IMR-90 (cell line): ENCODE measurements around the gene LBP.

Experiments
- MAZ ChIP-seq: IDR thresholded peaks from 2 replicates; pipeline ENCODE4 v1.6.1; 2012; ENCODE audit warnings: low read depth, mild to moderate bottlenecking, low read length, improper control_type of control experiment, moderate library complexity, borderline replicate concordance
- MXI1 ChIP-seq: IDR thresholded peaks from 2 replicates; pipeline ENCODE4 v1.6.1; 2012; ENCODE audit warnings: low read depth, mild to moderate bottlenecking, low read length, moderate library complexity, borderline replicate concordance
- NFE2L2 ChIP-seq: fragments of 150-350 bp; IDR thresholded peaks from 2 replicates; pipeline ENCODE4 v1.6.1; 2016; ENCODE audit warnings: low read depth, mild to moderate bottlenecking, low read length
- POLR2A ChIP-seq: IDR thresholded peaks from 2 replicates; pipeline ENCODE4 v1.6.1; 2012; ENCODE audit warnings: mild to moderate bottlenecking, low read depth, low read length
- RAD21 ChIP-seq: IDR thresholded peaks from 2 replicates; pipeline ENCODE4 v1.6.1; 2012; ENCODE audit warnings: low read length, improper control_type of control experiment
- RCOR1 ChIP-seq: IDR thresholded peaks from 2 replicates; pipeline ENCODE4 v1.6.1; 2012; ENCODE audit warnings: mild to moderate bottlenecking, low read length, improper control_type of control experiment; ENCODE audit not compliant: insufficient replicate concordance
- RFX5 ChIP-seq: IDR thresholded peaks from 2 replicates; pipeline ENCODE4 v1.8.0; 2012; ENCODE audit warnings: low read depth, mild to moderate bottlenecking, low read length, moderate library complexity
- TF ChIP-seq, protein P1 (sequence below): conservative IDR thresholded peaks from 2 replicates; pipeline ENCODE4 v1.5.1; 2012; ENCODE audit warnings: mild to moderate bottlenecking, low read depth, low read length, improper control_type of control experiment
- TF ChIP-seq, protein P2 (sequence below): fragments of 150-350 bp; IDR thresholded peaks from 2 replicates; pipeline ENCODE4 v1.6.1; 2017; ENCODE audit warnings: mild to moderate bottlenecking, antibody characterized with exemption, low read length, low read depth

DNA sequence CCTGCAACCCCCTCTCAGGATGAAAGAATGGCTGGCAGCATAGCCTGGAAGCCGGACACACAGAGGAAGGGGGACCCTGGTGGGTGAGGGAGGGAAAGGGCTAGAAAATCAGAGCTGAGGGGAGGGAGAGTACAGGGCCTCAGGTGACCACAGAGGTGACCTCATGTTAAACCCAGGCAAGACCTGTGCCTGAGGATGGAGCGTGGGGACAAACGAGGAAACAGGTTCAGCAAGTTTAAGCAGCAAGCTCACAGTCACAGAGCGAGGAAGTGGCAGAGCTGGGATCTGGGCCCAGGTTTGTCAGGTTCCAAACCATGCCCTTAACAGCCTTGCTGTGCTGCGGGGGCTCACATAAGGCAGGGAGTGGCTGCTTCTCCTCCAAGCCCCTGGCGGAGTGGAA is 46.3 kb upstream of the LBP start:
- TF ChIP-seq, protein P1, sequence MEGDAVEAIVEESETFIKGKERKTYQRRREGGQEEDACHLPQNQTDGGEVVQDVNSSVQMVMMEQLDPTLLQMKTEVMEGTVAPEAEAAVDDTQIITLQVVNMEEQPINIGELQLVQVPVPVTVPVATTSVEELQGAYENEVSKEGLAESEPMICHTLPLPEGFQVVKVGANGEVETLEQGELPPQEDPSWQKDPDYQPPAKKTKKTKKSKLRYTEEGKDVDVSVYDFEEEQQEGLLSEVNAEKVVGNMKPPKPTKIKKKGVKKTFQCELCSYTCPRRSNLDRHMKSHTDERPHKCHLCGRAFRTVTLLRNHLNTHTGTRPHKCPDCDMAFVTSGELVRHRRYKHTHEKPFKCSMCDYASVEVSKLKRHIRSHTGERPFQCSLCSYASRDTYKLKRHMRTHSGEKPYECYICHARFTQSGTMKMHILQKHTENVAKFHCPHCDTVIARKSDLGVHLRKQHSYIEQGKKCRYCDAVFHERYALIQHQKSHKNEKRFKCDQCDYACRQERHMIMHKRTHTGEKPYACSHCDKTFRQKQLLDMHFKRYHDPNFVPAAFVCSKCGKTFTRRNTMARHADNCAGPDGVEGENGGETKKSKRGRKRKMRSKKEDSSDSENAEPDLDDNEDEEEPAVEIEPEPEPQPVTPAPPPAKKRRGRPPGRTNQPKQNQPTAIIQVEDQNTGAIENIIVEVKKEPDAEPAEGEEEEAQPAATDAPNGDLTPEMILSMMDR: no peak
- TF ChIP-seq MXI1: no peak
- TF ChIP-seq, protein P2, sequence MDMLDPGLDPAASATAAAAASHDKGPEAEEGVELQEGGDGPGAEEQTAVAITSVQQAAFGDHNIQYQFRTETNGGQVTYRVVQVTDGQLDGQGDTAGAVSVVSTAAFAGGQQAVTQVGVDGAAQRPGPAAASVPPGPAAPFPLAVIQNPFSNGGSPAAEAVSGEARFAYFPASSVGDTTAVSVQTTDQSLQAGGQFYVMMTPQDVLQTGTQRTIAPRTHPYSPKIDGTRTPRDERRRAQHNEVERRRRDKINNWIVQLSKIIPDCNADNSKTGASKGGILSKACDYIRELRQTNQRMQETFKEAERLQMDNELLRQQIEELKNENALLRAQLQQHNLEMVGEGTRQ: no peak
- TF ChIP-seq POLR2A: no peak
- TF ChIP-seq MAZ: no peak
- TF ChIP-seq RFX5: no peak
- no peak for TF ChIP-seq RCOR1
- no peak for TF ChIP-seq RAD21
- TF ChIP-seq NFE2L2: no peak
